SIG-M5 (cell line): ENCODE data around the gene GMPR2.

ENCODE experiments used
- DNase-seq: peaks from one replicate; lab custom pipeline; 2025; lab: John Stamatoyannopoulos, UW

Gene GMPR2

GRCh38 chr14:24232645-24233537, at the start of gene GMPR2:
Gene GMPR2 (plus strand): TSS chr14:24232929. CDS start chr14:24233254, 325 bp downstream.
- no peak for DNase-seq

GRCh38 chr14:24183014-24183481, 49.7 kb upstream of the GMPR2 start:
- no peak for DNase-seq

GRCh38 chr14:24184104-24184970, 48.4 kb upstream of the GMPR2 start:
- DNase-seq = no peak

- no peak for DNase-seq
These were observed 47.7 kb upstream of the GMPR2 start for GRCh38 chr14:24185026-24185425.

GRCh38 chr14:24185741-24186140, 47.0 kb upstream of the GMPR2 start:
- DNase-seq = no peak

- DNase-seq = no peak
These were observed 45.7 kb upstream of the GMPR2 start for GRCh38 chr14:24186831-24187538.

GRCh38 chr14:24187539-24187915, 45.2 kb upstream of the GMPR2 start:
- DNase-seq = no peak

- peak; percentile 76 for DNase-seq
These were observed 44.3 kb upstream of the GMPR2 start, which contains the start of gene IPO4 for GRCh38 chr14:24188251-24189058. Gene IPO4 (minus strand): TSS chr14:24188816. CDS start chr14:24188787, 29 bp downstream.

- DNase-seq = no peak
These were observed 43.7 kb upstream of the GMPR2 start for GRCh38 chr14:24189059-24189375.

GRCh38 chr14:24189460-24189859, 43.3 kb upstream of the GMPR2 start:
- no peak for DNase-seq

GRCh38 chr14:24190416-24190815, 42.3 kb upstream of the GMPR2 start:
- DNase-seq = no peak

GRCh38 chr14:24192933-24193332, 39.8 kb upstream of the GMPR2 start:
- no peak for DNase-seq

- no peak for DNase-seq
These were observed 38.4 kb upstream of the GMPR2 start for GRCh38 chr14:24194186-24194872.

- DNase-seq = no peak
These were observed 37.9 kb upstream of the GMPR2 start for GRCh38 chr14:24194873-24195185.

- no peak for DNase-seq
These were observed 37.3 kb upstream of the GMPR2 start, which contains the start of gene TM9SF1 for GRCh38 chr14:24195186-24196070. Gene TM9SF1 (minus strand): TSS chr14:24195441. CDS start chr14:24195019, 422 bp downstream.

GRCh38 chr14:24196071-24197055, 36.4 kb upstream of the GMPR2 start:
- no peak for DNase-seq

- no peak for DNase-seq
These were observed 35.7 kb upstream of the GMPR2 start for GRCh38 chr14:24197056-24197450.

- DNase-seq = no peak
These were observed 33.8 kb upstream of the GMPR2 start for GRCh38 chr14:24198814-24199524.
